Peyer's patch (tissue), 4 donors: ENCODE data around the gene DNAI1.
"Not testable (repeated sequence)": the region's sequence is repeated elsewhere in the genome, so short reads cannot be mapped to it uniquely, and the experiment has no call there.

Experiments used
- POLR2A ChIP-seq, 2 donors: fragments of 450-650 bp; IDR thresholded peaks; one replicate each; pipeline ENCODE4 v1.5.1; 2017; ENCODE audit warnings: antibody characterized with exemption in 2 of 2, mild to moderate bottlenecking in 2 of 2, moderate library complexity in 2 of 2
- TF ChIP-seq, protein P1 (sequence below), 6 experiments: fragments of 450-650 bp in 4 of 6; fragments of 200-600 bp in 2 of 6; sonication (generic) in 1 of 6; IDR thresholded peaks; one replicate each; pipeline ENCODE4 v1.5.1; 2017 to 2019; ENCODE audit warnings: antibody characterized with exemption in 6 of 6, mild to moderate bottlenecking in 3 of 6, moderate library complexity in 1 of 6

DNA sequence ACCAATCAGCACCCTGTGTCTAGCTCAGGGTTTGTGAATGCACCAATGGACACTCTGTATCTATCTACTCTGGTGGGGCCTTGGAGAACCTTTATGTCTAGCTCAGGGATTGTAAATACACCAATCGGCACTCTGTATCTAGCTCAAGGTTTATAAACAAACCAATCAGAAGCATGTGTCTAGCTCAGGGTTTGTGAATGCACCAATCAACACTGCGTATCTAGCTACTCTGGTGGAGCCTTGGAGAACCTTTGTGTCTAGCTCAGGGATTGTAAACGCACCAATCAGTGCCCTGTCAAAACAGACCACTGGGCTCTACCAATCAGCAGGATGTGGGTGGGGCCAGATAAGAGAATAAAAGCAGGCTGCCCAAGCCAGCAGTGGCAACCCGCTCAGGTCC lies 20.1 kb upstream of the DNAI1 start:
- TF ChIP-seq, protein P1, sequence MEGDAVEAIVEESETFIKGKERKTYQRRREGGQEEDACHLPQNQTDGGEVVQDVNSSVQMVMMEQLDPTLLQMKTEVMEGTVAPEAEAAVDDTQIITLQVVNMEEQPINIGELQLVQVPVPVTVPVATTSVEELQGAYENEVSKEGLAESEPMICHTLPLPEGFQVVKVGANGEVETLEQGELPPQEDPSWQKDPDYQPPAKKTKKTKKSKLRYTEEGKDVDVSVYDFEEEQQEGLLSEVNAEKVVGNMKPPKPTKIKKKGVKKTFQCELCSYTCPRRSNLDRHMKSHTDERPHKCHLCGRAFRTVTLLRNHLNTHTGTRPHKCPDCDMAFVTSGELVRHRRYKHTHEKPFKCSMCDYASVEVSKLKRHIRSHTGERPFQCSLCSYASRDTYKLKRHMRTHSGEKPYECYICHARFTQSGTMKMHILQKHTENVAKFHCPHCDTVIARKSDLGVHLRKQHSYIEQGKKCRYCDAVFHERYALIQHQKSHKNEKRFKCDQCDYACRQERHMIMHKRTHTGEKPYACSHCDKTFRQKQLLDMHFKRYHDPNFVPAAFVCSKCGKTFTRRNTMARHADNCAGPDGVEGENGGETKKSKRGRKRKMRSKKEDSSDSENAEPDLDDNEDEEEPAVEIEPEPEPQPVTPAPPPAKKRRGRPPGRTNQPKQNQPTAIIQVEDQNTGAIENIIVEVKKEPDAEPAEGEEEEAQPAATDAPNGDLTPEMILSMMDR (IDR thresholded peaks at IDR 0.05), result not testable (repeated sequence)
- TF ChIP-seq POLR2A (IDR thresholded peaks at IDR 0.05), result not testable (repeated sequence)
